Left lobe of liver (tissue), 2 donors: ENCODE measurements around the gene DUSP5. TPM values are rescaled to one million over a fixed set of nuclear protein-coding genes. Genes with fewer than 3 reads are reported as not detected.
A peak's percentile ranks its signal among the peaks of the same experiment; 100 is the strongest.
"Not testable (repeated sequence)": the region's sequence is repeated elsewhere in the genome, so short reads cannot be mapped to it uniquely, and the experiment has no call there.

Source experiments
- ATAC-seq: fragments of 200-7000 bp; cut with Tn5 transposase; one replicate; pipeline ENCODE4 v1.9.1; 2020; ENCODE audit warnings: mild to moderate bottlenecking, moderate library complexity
- DNase-seq: peaks from one replicate; pipeline ENCODE4 v3.0.0-alpha.2; 2020; ENCODE audit warnings: low spot score
- total RNA-seq: library from RNA; stranded (reverse); gene quantifications from one replicate; pipeline ENCODE4 v1.2.1, GENCODE V29; 2021
- donor health status: DM: no; HTN: no; CAD: no; lungs with moderate emphysema.
- donor health status: DM: no; HTN: yes; CAD: no.

The DUSP5 gene, protein sequence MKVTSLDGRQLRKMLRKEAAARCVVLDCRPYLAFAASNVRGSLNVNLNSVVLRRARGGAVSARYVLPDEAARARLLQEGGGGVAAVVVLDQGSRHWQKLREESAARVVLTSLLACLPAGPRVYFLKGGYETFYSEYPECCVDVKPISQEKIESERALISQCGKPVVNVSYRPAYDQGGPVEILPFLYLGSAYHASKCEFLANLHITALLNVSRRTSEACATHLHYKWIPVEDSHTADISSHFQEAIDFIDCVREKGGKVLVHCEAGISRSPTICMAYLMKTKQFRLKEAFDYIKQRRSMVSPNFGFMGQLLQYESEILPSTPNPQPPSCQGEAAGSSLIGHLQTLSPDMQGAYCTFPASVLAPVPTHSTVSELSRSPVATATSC
- total RNA-seq: 3.8 TPM

- DNase-seq (peak; percentile 92), ATAC-seq (peak; percentile 96)
Observed at GRCh38 chr10:110497438-110498086, at the start of gene DUSP5. DUSP5 (plus strand) TSS chr10:110497907; CDS start chr10:110498122, 215 bp downstream.

DNA sequence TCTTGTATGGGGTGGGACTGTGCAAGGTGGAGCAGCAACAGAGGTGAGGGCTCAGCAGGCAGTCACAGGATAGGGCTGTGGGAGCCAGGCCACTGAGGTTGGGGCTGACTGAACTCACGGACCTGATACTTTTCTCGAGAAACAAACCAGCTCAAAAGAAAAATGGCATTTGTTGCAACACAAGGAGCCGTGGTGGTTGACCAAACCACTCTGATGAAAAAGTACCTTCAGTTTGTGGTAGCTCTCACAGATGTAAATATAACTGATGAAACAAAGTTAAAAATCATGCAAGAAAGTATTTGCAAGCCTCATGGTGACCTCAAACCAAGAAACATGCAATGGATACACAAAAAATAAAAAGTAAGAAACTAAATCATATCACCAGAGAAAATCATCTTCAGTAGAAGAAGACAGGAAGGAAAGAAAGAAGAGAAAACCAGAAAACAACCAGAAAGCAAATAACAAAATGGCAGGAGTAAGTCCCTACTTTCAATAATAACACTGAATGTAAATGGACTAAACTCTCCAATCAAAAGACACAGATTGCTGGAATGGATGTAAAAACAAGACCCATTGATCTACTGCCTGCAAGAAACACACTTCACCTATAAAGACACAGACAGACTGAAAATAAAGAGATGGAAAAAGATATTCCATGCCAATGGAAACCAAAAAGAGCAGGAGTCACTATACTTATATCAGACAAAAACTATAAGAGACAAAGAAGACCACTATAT, 48.9 kb upstream of the DUSP5 start:
- DNase-seq: peak; percentile 7

DNA sequence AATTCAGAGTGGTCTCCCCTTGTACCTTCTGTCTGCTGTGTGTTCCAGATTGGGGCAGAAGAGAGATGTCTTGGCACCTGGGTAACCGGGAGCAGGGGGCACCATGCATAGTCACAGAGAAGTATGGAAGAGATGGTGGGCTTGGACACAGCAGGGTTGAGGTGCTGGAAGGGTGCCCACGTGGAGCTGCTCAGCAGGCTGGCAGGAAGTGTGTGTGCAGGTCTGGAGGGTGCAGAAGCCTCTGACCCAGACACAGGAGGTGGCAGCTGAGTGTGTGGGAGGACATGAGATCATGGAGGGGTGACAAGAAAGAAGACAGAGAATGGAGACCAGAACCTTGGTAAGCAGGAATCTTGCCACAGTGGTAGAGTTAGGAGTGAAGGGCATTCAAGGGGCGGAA, 42.3 kb upstream of the DUSP5 start:
- DNase-seq: peak; percentile 44
- no peak for ATAC-seq

More for the DNA sequence above, 48.9 kb upstream of the DUSP5 start:
- ATAC-seq: no peak

- DNase-seq (peak; percentile 47), ATAC-seq (peak; percentile 4)
Observed at GRCh38 chr10:110456046-110456445, 41.7 kb upstream of the DUSP5 start.

GRCh38 chr10:110456523-110457091, 41.1 kb upstream of the DUSP5 start:
- ATAC-seq (peak; percentile 82), DNase-seq (peak; percentile 69)

GRCh38 chr10:110457851-110458250, 39.9 kb upstream of the DUSP5 start:
- ATAC-seq: no peak
- DNase-seq: peak; percentile 21

DNA sequence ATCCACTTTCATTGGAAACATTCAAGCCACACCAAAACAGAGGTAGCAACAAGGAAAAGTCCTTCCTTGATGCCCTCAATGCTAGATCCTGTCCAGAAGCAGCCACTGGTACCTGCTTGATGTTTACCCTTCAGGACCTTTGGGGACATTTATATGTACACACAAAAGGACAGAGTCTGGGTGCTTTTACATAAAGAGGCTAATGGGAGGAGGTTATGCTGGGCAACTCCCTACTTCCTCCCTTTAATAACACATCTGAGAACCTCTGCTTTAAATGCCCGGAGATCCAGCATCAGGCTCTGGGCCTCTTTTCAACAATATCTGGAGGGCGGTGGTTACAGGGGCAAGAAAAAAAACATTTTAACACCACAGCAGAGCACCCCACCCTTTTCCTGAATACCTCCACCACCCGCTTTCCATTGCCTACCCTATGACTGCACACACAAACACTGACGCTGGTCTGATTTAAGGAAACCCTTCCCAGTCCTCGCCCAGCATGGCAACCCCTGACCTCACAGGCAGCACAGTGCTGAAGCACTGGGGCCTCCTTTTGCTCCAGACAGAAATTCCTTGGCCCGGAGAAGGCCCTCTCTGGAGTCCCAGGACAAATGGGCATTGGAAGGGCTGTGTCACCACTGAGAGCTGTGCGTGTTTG, 39.3 kb upstream of the DUSP5 start:
- no peak for ATAC-seq
- DNase-seq: peak; percentile 40

GRCh38 chr10:110459600-110459999, 38.1 kb upstream of the DUSP5 start:
- ATAC-seq: no peak

DNA sequence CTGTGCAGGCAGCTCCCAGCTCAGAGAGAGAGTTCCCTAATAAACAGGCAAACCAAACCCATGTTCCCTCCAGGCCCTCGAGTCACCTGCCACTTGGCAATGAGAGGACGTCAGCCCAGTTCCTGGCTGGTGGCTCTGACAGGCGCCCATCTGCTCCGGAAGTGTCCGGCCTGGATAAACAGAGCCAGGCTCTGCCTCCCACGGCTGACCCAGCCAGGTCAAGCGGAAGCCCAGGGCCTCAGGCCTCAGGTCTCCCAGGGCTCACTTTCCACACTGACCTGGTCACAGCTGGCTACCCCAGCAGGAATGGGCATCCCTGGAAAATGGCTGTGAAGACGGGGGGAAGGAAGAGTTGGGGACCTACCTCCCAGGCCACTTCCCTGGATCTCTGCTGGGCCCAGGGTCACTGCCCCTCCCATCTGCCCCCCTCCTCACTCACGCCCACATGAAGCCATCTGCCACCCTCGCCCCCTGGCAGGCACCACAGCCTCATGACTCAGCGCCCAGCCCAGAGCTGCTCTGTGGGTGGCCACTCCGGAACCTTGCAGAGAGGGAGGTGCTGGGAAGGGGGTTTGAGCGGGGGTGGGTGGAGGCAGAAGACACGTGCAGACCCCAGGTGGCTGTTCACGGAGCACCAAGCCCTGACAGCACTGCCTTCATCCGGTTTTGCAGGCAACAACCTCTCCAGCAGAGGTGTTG, 37.4 kb upstream of the DUSP5 start:
- ATAC-seq (peak; percentile 71), DNase-seq (peak; percentile 74)

More at GRCh38 chr10:110459600-110459999, 38.1 kb upstream of the DUSP5 start:
- DNase-seq: peak; percentile 34

DNA sequence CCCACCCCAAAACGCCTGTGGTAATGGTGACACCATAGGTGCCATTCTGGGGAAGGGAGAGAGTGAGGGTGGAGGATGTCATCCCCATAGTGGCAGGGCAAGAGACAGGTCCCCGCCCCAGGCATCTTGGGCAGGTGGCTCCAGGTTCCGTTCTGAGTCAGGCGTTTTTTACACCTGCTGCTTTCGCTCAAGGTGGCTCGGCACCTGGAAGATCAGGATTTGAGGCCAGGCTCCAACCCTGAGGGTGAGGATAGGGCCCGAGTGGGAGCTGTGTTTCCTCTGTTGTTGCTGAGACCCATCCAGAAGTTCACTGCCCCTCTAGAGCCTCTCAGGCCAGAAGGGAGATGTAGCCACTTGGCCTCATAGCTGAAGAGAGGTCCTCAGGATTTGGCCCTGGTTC, 36.6 kb upstream of the DUSP5 start:
- DNase-seq: no peak
- no peak for ATAC-seq

GRCh38 chr10:110461530-110461929, 36.2 kb upstream of the DUSP5 start:
- no peak for DNase-seq

DNA sequence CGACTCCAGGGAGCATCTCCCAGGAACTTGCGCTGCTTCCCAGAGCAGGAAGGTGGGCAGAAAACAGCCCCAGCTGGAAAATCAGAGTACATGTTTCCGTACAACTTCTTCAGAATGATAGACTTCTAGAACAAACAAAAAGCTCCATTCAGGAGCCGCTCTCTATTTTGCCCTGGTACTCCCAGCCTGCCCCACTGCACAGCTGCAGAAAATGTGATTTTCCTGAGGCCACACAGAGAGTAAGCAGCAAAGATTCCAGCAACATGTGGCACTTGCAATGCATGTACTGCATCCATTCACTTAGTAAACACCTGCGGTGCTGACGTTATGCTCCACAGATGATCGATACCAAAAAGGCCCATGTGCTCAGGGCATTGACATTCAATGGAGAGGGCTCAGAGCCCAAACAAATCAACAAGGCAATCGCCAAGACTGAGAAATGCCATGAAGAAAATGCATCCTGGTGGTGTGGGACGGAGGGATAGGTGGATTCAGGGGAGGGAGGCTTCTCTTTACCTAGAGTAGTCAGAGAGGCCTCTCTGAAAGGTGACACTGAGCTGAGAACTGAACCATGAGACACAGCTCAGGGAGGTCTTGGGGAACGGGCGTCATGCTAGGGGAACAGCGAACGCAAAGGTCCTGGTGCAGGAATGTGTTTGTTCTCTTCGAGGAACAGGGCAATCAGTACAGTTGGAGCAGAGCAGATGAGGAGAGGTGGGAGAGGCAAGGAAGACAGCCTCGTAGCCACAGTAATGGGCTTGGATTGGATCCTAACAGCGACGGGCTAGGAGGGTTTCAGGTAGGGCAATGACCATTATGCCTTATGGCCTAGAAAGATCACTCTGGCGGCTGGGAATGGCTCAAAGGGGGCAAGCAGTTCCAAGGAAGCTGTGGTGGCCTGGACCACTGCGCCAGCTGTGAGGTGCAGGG, 35.3 kb upstream of the DUSP5 start:
- ATAC-seq: peak; percentile 65
- DNase-seq: peak; percentile 53

More at GRCh38 chr10:110461530-110461929, 36.2 kb upstream of the DUSP5 start:
- ATAC-seq: no peak

DNA sequence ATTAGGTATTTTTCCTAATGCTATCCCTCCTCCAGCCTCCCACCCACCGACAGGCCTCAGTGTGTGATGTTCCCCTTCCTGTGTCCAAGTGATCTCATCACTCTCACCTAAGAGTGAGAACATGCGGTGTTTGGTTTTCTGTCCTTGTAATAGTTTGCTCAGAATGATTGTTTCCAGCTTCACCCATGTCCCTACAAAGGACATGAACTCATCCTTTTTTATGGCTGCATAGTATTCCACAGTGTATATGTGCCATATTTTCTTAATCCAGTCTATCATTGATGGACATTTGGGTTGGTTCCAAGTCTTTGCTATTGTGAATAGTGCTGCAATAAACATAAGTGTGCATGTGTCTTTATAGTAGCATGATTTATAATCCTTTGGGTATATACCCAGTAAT, 29.4 kb upstream of the DUSP5 start:
- peak; percentile 5 for DNase-seq
- not testable (repeated sequence) for ATAC-seq

- not testable (repeated sequence) for DNase-seq
Observed at GRCh38 chr10:110470541-110470940, 27.2 kb upstream of the DUSP5 start.

GRCh38 chr10:110471566-110472139, 26.1 kb upstream of the DUSP5 start:
- ATAC-seq (no peak), DNase-seq (no peak)

More at GRCh38 chr10:110470541-110470940, 27.2 kb upstream of the DUSP5 start:
- not testable (repeated sequence) for ATAC-seq

DNA sequence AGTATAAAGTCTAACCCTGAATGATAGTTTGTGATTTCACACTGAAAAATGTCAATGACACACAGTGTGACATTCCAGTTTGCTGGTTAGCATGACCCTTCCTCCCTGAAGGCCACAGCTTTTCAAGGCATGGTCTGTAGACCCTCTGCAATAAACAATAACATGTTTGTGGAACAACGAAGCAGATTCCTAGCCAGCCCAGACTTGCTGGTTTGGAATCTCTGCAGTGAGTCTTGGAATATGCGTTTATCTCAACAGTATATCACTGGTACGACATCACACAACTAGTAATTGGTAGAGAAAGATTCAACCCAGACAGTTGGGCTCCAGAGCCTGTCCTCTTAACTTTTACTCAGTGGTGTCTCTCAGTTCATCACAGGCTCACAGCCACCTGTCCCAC, 23.7 kb upstream of the DUSP5 start:
- DNase-seq (no peak), ATAC-seq (no peak)

DNA sequence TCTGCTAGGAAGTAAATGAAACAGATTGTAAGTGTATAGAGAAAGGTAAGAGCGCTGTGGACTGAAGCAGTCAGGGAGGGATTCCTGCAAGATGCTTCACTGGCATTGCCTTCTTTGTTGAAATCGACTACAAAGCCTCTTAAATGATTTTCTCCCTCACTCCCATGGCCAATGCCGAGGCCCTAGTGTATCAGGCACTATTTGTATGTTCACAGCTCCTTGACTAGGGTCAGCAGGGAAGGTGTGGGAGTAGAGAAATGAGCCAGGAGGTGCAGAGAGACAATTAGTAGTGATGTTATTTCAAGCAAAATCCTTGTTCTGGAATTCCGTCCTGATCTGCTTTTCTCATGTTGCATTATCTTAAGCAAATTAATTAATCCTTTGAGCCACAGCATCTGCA, 22.9 kb upstream of the DUSP5 start:
- DNase-seq: no peak
- no peak for ATAC-seq

- DNase-seq (no peak), ATAC-seq (no peak)
Observed at GRCh38 chr10:110475722-110476515, 21.8 kb upstream of the DUSP5 start.
